Glutamatergic neuron (in vitro differentiated cells): ENCODE results near the gene JUNB. TPM values are rescaled to one million over a fixed set of nuclear protein-coding genes. Genes with fewer than 3 reads are reported as not detected.

Experiments used
- DNase-seq: peaks from one replicate; pipeline ENCODE4 v3.0.0; 2022
- H3K27ac Mint-ChIP-seq: one replicate; pipeline ENCODE4 v1.8.0; 2020; ENCODE audit warnings: mild to moderate bottlenecking, mixed read lengths, inconsistent platforms; ENCODE audit not compliant: unreplicated experiment
- H3K27me3 Mint-ChIP-seq: one replicate; pipeline ENCODE4 v1.8.0; 2020; ENCODE audit warnings: mild to moderate bottlenecking, moderate library complexity, mixed read lengths, inconsistent platforms; ENCODE audit not compliant: unreplicated experiment
- H3K36me3 Mint-ChIP-seq: one replicate; pipeline ENCODE4 v1.8.0; 2020; ENCODE audit warnings: mild to moderate bottlenecking, mixed read lengths, inconsistent platforms; ENCODE audit not compliant: unreplicated experiment
- H3K4me1 Mint-ChIP-seq: one replicate; pipeline ENCODE4 v1.8.0; 2020; ENCODE audit warnings: mild to moderate bottlenecking, low read depth, mixed read lengths, inconsistent platforms; ENCODE audit not compliant: unreplicated experiment
- H3K4me3 Mint-ChIP-seq: one replicate; pipeline ENCODE4 v1.8.0; 2020; ENCODE audit warnings: mild to moderate bottlenecking, mixed read lengths, inconsistent platforms; ENCODE audit not compliant: unreplicated experiment
- H3K9me3 Mint-ChIP-seq: one replicate; pipeline ENCODE4 v1.8.0; 2020; ENCODE audit warnings: mild to moderate bottlenecking, moderate library complexity, mixed read lengths, inconsistent platforms; ENCODE audit not compliant: unreplicated experiment
- total RNA-seq: library from RNA; stranded (reverse); fragmentation: NEBNext Ultra II Directional; extraction: Animal tissue kit (Norgen Biotek cat#: 25700); gene quantifications from one replicate; pipeline ENCODE4 v1.2.1, GENCODE V29; 2021; ENCODE audit not compliant: unreplicated experiment
- TF ChIP-seq, protein P1 (sequence below): fragments of 200-600 bp; sonication (generic); IDR thresholded peaks from one replicate; pipeline ENCODE4 v1.5.0; 2021; ENCODE audit not compliant: partially characterized antibody, unreplicated experiment

JUNB gene
- total RNA-seq, 1 donor from 2014 or later: 24.9 TPM

DNA sequence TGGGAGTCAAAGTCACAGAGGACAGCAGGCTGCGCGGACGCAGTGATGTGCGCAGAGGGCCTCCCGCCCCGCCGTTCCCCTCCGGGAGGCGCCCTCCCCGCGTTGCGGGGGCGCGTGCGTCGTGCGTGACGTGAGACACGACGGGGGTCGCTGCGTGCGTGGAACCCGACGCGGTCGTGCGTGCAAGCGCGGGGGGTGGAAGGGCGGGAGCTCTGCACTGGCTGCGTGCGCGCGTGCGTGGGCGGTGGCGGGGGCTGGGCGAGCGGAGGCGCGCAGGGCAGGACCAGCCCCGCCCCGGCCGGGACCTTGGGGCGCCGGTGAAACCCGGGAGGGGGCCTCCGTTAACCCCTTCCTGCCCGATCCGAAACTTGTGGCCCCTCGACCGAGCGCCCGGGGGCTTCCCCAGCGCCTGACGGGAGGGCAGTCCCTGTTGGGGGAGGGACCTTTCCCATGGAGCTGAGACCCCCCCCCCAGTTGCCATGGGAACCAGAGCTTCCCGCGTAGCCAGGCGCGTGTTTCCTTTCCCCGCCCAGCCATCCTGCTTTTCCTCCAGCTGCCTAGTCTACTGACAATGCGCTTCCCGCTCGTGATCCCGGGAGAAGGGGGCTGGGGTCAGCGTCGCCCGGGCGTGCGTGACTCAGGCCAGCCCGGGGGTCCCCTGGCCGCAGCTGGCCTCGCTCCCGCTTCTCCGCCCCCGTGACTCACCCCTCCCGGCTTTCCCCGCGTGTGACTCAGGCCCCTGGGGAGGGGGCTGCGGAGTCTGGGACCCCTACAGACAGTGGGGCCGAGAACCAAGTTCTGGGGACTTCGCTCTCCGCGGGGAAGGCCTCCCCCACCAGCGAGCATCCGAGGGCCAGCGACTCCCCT is 8.6 kb upstream of the JUNB start:
- no peaks in the 10 kb centered on the region for H3K36me3 Mint-ChIP-seq
- TF ChIP-seq, protein P1, sequence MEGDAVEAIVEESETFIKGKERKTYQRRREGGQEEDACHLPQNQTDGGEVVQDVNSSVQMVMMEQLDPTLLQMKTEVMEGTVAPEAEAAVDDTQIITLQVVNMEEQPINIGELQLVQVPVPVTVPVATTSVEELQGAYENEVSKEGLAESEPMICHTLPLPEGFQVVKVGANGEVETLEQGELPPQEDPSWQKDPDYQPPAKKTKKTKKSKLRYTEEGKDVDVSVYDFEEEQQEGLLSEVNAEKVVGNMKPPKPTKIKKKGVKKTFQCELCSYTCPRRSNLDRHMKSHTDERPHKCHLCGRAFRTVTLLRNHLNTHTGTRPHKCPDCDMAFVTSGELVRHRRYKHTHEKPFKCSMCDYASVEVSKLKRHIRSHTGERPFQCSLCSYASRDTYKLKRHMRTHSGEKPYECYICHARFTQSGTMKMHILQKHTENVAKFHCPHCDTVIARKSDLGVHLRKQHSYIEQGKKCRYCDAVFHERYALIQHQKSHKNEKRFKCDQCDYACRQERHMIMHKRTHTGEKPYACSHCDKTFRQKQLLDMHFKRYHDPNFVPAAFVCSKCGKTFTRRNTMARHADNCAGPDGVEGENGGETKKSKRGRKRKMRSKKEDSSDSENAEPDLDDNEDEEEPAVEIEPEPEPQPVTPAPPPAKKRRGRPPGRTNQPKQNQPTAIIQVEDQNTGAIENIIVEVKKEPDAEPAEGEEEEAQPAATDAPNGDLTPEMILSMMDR: no peak
- H3K4me3 Mint-ChIP-seq: peak overlapping the region; percentile 90
- peaks cover 14% of the 10 kb centered on the region for H3K4me1 Mint-ChIP-seq
- H3K9me3 Mint-ChIP-seq: peaks cover 6% of the 10 kb centered on the region
- H3K27ac Mint-ChIP-seq: peak overlapping the region; percentile 88
- DNase-seq: peak; percentile 62
- peaks cover 6% of the 10 kb centered on the region for H3K27me3 Mint-ChIP-seq

DNA sequence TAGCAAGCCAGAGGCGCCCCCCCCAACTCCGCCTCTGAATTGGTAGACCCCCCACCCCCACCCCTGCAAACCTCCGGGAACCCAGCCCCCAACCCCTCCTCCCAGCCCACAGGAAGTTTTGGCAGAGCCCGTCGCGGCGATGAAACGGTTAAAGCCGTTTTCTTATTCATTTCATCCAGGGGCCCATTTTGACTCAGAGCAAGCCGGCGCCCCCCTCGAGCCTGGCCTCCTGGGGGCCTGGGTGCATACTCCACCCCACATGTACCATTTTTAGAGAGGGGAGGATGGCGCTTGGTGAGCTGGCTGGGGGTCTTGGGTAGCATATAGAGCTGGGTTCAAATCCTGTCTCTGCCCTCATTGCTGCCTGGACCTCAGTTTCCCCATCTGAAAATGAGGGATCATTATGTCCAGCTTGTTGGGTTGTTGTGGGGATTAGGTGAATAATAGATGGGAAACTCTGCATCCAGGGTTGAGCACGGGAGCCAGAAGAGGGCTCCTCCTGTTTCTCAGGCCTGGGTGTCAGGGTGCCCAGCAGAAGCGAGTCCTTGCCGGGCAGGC is 7.9 kb upstream of the JUNB start:
- Mint-ChIP-seq H3K4me3 (peak overlapping the region; percentile 76), H3K36me3 (no peaks in the 10 kb centered on the region), H3K27ac (peak overlapping the region; percentile 35), H3K27me3 (peaks cover 6% of the 10 kb centered on the region), H3K4me1 (peaks cover 17% of the 10 kb centered on the region), H3K9me3 (peaks cover 5% of the 10 kb centered on the region)
- no peak for DNase-seq
- TF ChIP-seq, protein P1: no peak

- H3K27me3 Mint-ChIP-seq: peaks cover 4% of the 10 kb centered on the region
- peak overlapping the region; percentile 76 for H3K4me3 Mint-ChIP-seq
- DNase-seq: no peak
- TF ChIP-seq, protein P1: no peak
- peaks cover 2% of the 10 kb centered on the region for H3K9me3 Mint-ChIP-seq
- H3K36me3 Mint-ChIP-seq: no peaks in the 10 kb centered on the region
- H3K27ac Mint-ChIP-seq: no peak overlapping the region
- peaks cover 16% of the 10 kb centered on the region for H3K4me1 Mint-ChIP-seq
Measured at GRCh38 chr19:12783849-12784393, 7.4 kb upstream of the JUNB start.

GRCh38 chr19:12784394-12784870 is 6.9 kb upstream of the JUNB start:
- no peaks in the 10 kb centered on the region for H3K36me3 Mint-ChIP-seq
- TF ChIP-seq, protein P1: no peak
- H3K4me1 Mint-ChIP-seq: peaks cover 15% of the 10 kb centered on the region
- H3K27ac Mint-ChIP-seq: no peak overlapping the region
- DNase-seq: no peak
- H3K27me3 Mint-ChIP-seq: peaks cover 6% of the 10 kb centered on the region
- no peak overlapping the region for H3K4me3 Mint-ChIP-seq
- peaks cover 2% of the 10 kb centered on the region for H3K9me3 Mint-ChIP-seq

DNA sequence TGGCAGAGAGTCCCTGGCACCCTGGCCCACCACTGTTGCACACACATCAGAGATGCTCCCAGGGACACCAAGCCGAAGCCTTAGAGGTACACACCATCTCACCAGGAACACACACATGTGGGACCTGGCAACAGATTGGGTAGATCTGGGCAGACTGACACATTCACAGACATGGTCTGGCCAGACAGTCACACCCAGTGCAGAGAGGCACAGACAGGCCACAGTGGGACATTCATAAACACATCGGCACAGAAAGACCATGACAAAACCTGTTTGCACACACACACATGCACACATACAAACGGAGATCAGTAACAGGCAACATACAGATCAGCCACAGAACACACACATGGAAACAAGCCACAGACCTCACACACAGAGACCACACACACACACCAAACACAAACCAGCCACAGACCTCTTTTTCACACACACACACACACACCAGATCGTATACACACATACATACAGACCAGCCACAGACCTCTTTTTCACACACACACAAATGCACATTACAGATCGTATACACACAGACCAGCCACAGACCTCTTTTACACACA is 6.3 kb upstream of the JUNB start:
- H3K27ac Mint-ChIP-seq: no peak overlapping the region
- H3K36me3 Mint-ChIP-seq: no peaks in the 10 kb centered on the region
- TF ChIP-seq, protein P1: no peak
- H3K27me3 Mint-ChIP-seq: peaks cover 6% of the 10 kb centered on the region
- peaks cover 13% of the 10 kb centered on the region for H3K4me1 Mint-ChIP-seq
- peaks cover 2% of the 10 kb centered on the region for H3K9me3 Mint-ChIP-seq
- DNase-seq: no peak
- no peak overlapping the region for H3K4me3 Mint-ChIP-seq
